HepG2 (cell line): ENCODE data around the gene EPG5. TPM values are rescaled to one million over a fixed set of nuclear protein-coding genes. Genes with fewer than 3 reads are reported as not detected.

Experiments used
- ATAC-seq: fragments of 200-7000 bp; cut with Tn5 transposase; 3 replicates; pipeline ENCODE4 v1.9.1; 2020; ENCODE audit warnings: mild to moderate bottlenecking, moderate library complexity
- BruUV-seq: library from RNA; stranded (reverse); fragments of 400-500 nt; replicated peaks from 2 replicates; lab custom pipeline; 2021; lab: Mats Ljungman, UMichigan
- CTCF ChIA-PET: fragments of 300-600 bp; formaldehyde crosslinking; extraction: SDS; loops from one replicate; lab custom pipeline; 2021; ENCODE audit warnings: low total read pairs, inconsistent platforms, low intra/inter-chr PET ratio; lab: Yijun Ruan, JAX
- POLR2A ChIA-PET: fragments of 350-600 bp; sonication (Branson Sonifier 250); formaldehyde crosslinking; loops from one replicate; lab custom pipeline; 2020; ENCODE audit warnings: antibody characterized with exemption, inconsistent platforms; lab: Yijun Ruan, JAX
- DNase-seq: peaks from one replicate; pipeline ENCODE4 v3.0.0-alpha.2; 2015; ENCODE audit warnings: low spot score
- FAIRE-seq: peaks from 3 replicates; lab custom pipeline; 2011; peaks lifted over from hg19 to GRCh38; lab: Jason Lieb, UNC
- H2AFZ ChIP-seq: one replicate; pipeline ENCODE4 v1.6.1; 2011; ENCODE audit warnings: low read length, inconsistent platforms
- H3K27ac ChIP-seq: fragments of 300-600 bp; 3 replicates; pipeline ENCODE4 v1.8.0; 2011; ENCODE audit warnings: mixed run types, mild to moderate bottlenecking, mixed read lengths, low read length, inconsistent platforms; ENCODE audit not compliant: insufficient read depth; ENCODE audit errors: extremely low read length
- H3K27me3 ChIP-seq, 2 experiments: fragments of 200-600 bp in 1 of 2; 2 replicates in 1 of 2; 3 replicates in 1 of 2; pipeline versions ENCODE4 v1.6.0 to v1.8.0; 2011; ENCODE audit warnings: low read length in 2 of 2, mild to moderate bottlenecking in 2 of 2, moderate library complexity in 2 of 2, inconsistent platforms in 1 of 2; ENCODE audit not compliant: insufficient read depth in 2 of 2, control insufficient read depth in 1 of 2
- H3K36me3 ChIP-seq, 2 experiments: fragments of 200-600 bp in 1 of 2; replicated peaks in 1 of 2; 2 replicates in 1 of 2; 3 replicates in 1 of 2; pipeline versions ENCODE4 v1.5.1 to v1.8.0; 2011; ENCODE audit warnings: low read length in 2 of 2, inconsistent platforms in 1 of 2; ENCODE audit not compliant: insufficient read depth in 2 of 2, control insufficient read depth in 1 of 2
- H3K4me1 ChIP-seq: 2 replicates; pipeline ENCODE4 v1.5.1; 2012; ENCODE audit warnings: low read length, inconsistent platforms; ENCODE audit not compliant: insufficient read depth
- H3K4me2 ChIP-seq: 2 replicates; pipeline ENCODE4 v1.6.0; 2011; ENCODE audit warnings: low read depth, low read length, inconsistent platforms
- H3K4me3 ChIP-seq, 3 experiments: fragments of 200-600 bp in 1 of 3; sonication (generic), shearing (Covaris generic) in 1 of 3; replicated peaks in 1 of 3; 2 replicates each; pipeline ENCODE4 v1.5.1; 2011 to 2016; ENCODE audit warnings: low read length in 3 of 3, inconsistent platforms in 2 of 3, low read depth in 2 of 3, mild to moderate bottlenecking in 2 of 3, control low read depth in 1 of 3, mixed read lengths in 1 of 3; ENCODE audit not compliant: insufficient read depth in 1 of 3
- H3K79me2 ChIP-seq: one replicate; pipeline ENCODE4 v1.6.1; 2011; ENCODE audit warnings: low read length, inconsistent platforms; ENCODE audit not compliant: insufficient read depth
- H3K9ac ChIP-seq: 2 replicates; pipeline ENCODE4 v1.6.0; 2011; ENCODE audit warnings: mild to moderate bottlenecking, low read depth, low read length, inconsistent platforms; ENCODE audit not compliant: insufficient read depth
- H3K9me3 ChIP-seq: 2 replicates; pipeline ENCODE4 v1.5.1; 2012; ENCODE audit warnings: mild to moderate bottlenecking, low read length
- H4K20me1 ChIP-seq: 2 replicates; pipeline ENCODE4 v1.6.0; 2011; ENCODE audit warnings: inconsistent platforms, mild to moderate bottlenecking, low read length, moderate library complexity; ENCODE audit not compliant: insufficient read depth
- ARID2 ChIP-seq: sonication (generic); formaldehyde crosslinking; IDR thresholded peaks from 2 replicates; pipeline ENCODE4 v1.8.1; 2022; ENCODE audit warnings: mild to moderate bottlenecking, missing genetic modification reagents, borderline replicate concordance
- ATF7 ChIP-seq, 2 experiments: fragments of 450-650 bp in 1 of 2; sonication (generic) in 1 of 2; formaldehyde crosslinking in 1 of 2; IDR thresholded peaks; 2 replicates each; pipeline versions ENCODE4 v1.4.0 to v1.6.1; 2016 to 2020; ENCODE audit warnings: antibody characterized with exemption in 1 of 2, mild to moderate bottlenecking in 1 of 2, missing genetic modification reagents in 1 of 2
- CREB1 ChIP-seq, 2 experiments: fragments of 450-650 bp in 1 of 2; IDR thresholded peaks; 2 replicates each; pipeline ENCODE4 v1.6.1; 2016 to 2017; ENCODE audit warnings: control low read depth in 1 of 2, mild to moderate bottlenecking in 1 of 2, missing compliant biosample characterization in 1 of 2, missing genetic modification characterization in 1 of 2
- HNRNPK ChIP-seq: fragments of 200-400 bp; formaldehyde crosslinking; IDR thresholded peaks from 2 replicates; pipeline ENCODE4 v1.6.1; 2018; ENCODE audit warnings: low read length, low read depth, moderate library complexity, mild to moderate bottlenecking; ENCODE audit not compliant: poor library complexity, severe bottlenecking
- KLF16 ChIP-seq, 2 experiments: sonication (generic) in 1 of 2; formaldehyde crosslinking in 1 of 2; IDR thresholded peaks; 2 replicates each; pipeline versions ENCODE4 v1.6.1 to v1.8.0; 2016 to 2023; ENCODE audit warnings: missing genetic modification reagents in 2 of 2, missing compliant biosample characterization in 1 of 2
- MXI1 ChIP-seq: IDR thresholded peaks from 3 replicates; pipeline ENCODE4 v1.6.1; 2012; ENCODE audit warnings: low read depth, low read length, inconsistent platforms, borderline replicate concordance
- STAT6 ChIP-seq: sonication (generic); formaldehyde crosslinking; IDR thresholded peaks from 2 replicates; pipeline ENCODE4 v1.4.0; 2020; ENCODE audit warnings: missing genetic modification reagents, mild to moderate bottlenecking, borderline replicate concordance
- THAP7 ChIP-seq: sonication (generic); formaldehyde crosslinking; IDR thresholded peaks from 2 replicates; pipeline ENCODE4 v1.8.1; 2023; ENCODE audit warnings: mild to moderate bottlenecking, missing genetic modification reagents
- ZNF124 ChIP-seq: sonication (generic); formaldehyde crosslinking; IDR thresholded peaks from 2 replicates; pipeline ENCODE4 v1.4.0; 2020; ENCODE audit warnings: missing genetic modification reagents
- ZNF644 ChIP-seq: IDR thresholded peaks from 2 replicates; pipeline ENCODE4 v1.6.1; 2016; ENCODE audit warnings: low read depth
- ZNF678 ChIP-seq: sonication (generic); formaldehyde crosslinking; IDR thresholded peaks from 2 replicates; pipeline ENCODE4 v1.4.0; 2020; ENCODE audit warnings: mild to moderate bottlenecking, missing genetic modification reagents
- ZSCAN22 ChIP-seq: sonication (generic); formaldehyde crosslinking; IDR thresholded peaks from 2 replicates; pipeline ENCODE4 v1.4.0; 2020; ENCODE audit warnings: mild to moderate bottlenecking, missing genetic modification reagents
- WGBS: methylation state at CpG from one replicate; pipeline ENCODE4 v1.1.6; 2017; ENCODE audit warnings: low lambda C conversion rate; 5-methylcytosine and 5-hydroxymethylcytosine counted together
- in situ Hi-C: cut with HindIII; loops from 2 replicates; pipeline ENCODE4 v1.10.0; 2017; ENCODE audit warnings: low pct_unique_long_range_greater_than_20kb; ENCODE audit not compliant: extremely low pct_ligation_motif_present
- intact Hi-C: fragments of 100-400 bp; cut with micrococcal nuclease; formaldehyde crosslinking; loops from one replicate; pipeline ENCODE4 v1.10.0; 2022; ENCODE audit not compliant: unreplicated experiment
- polyA plus RNA-seq, 8 experiments: library from polyadenylated mRNA; depleted of rRNA in 3 of 8; stranded (reverse) in 7 of 8; unstranded in 1 of 8; fragments of >200 nt; fragmentation: Illumina TruSeq in 4 of 8; extraction: Trizol in 4 of 8; gene quantifications; 2 replicates each; pipeline versions ENCODE4 v1.2.1 to v1.2.3, GENCODE V29; 2011 to 2016; ENCODE audit warnings: low read depth in 4 of 8, missing spikeins in 1 of 8, mixed read lengths in 1 of 8; ENCODE audit not compliant: insufficient read depth in 1 of 8
- total RNA-seq, 5 experiments: library from RNA; depleted of rRNA; stranded (reverse); fragments of >200 nt; fragmentation: Illumina TruSeq; extraction: Trizol; gene quantifications; 2 replicates each; pipeline ENCODE4 v1.2.3, GENCODE V29; 2016; ENCODE audit warnings: low read depth in 1 of 5

EPG5 gene
- total and polyA plus RNA-seq, 2 of the 13 experiments (the other 11 are each of a cell fraction or from before 2014, with no cell fraction given), result 6.7 to 9.3 TPM

GRCh38 chr18:45825258-45826044, 141.7 kb downstream of the EPG5 start, which contains the start of gene SIGLEC15:
Gene SIGLEC15, plus strand, starts transcription at chr18:45825675. Its CDS starts 54 bp downstream, at chr18:45825729.
- BruUV-seq, result no TSS peak
- H3K27ac ChIP-seq, result no peak within 1 kb of the TSS

DNA sequence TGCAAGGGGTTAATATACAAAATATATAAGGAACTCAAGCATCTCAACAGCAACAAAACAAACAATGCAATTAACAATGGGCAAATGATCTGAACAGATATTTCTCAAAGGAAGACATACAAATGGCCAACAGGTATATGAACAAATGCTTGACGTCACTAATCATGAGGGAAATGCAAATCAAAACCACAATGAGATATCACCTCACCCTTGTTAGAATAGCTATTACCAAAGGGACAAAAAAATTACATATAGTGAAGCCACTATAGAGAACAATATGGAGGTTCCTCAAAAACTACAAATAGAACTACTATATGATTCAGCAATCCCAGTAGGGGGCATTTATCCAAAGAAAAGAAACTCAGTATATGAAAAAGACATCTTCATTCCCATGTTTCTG, 145.4 kb downstream of the EPG5 start:
- no peaks in the 10 kb centered on the region for H3K4me1 ChIP-seq
- TF ChIP-seq ZNF678 (no peak), MXI1 (no peak), THAP7 (no peak), ZNF644 (no peak), ZSCAN22 (CRISPR knock-in tag) (no peak), CREB1 (IDR thresholded peaks at IDR 0.05) (peak; percentile 71), CREB1 (CRISPR knock-in tag; IDR thresholded peaks at IDR 0.05) (no peak), ARID2 (CRISPR knock-in tag) (no peak), KLF16 (CRISPR knock-in tag; IDR thresholded peaks at IDR 0.05) (no peak), STAT6 (CRISPR knock-in tag) (no peak), ATF7 (IDR thresholded peaks at IDR 0.05) (0 out of 2 replicates have a peak, but pooled peaks have one; percentile 5), ATF7 (CRISPR knock-in tag; IDR thresholded peaks at IDR 0.05) (no peak)
- H3K4me2 ChIP-seq, result no peak overlapping the region
- no peaks in the 10 kb centered on the region for H3K79me2 ChIP-seq
- in situ Hi-C loops, result no loop called here
- no peaks in the 10 kb centered on the region for H4K20me1 ChIP-seq
- H2AFZ ChIP-seq, result no peak overlapping the region
- no peaks in the 10 kb centered on the region for H3K36me3 ChIP-seq
- H3K9me3 ChIP-seq, result no peaks in the 10 kb centered on the region
- no peak overlapping the region for H3K9ac ChIP-seq
- ChIA-PET CTCF (no interaction called here), POLR2A (no interaction called here)
- H3K4me3 ChIP-seq, result no peak overlapping the region
- FAIRE-seq, result no peak
- DNase-seq, result no peak
- no peaks in the 10 kb centered on the region; a peak in 1 of 5 replicates for H3K27me3 ChIP-seq
- 0% methylated on average over 1 of the region's 1 CpG for WGBS
- intact Hi-C loops, result no loop called here
- no peak overlapping the region for H3K27ac ChIP-seq
- BruUV-seq, result no TSS peak
- ATAC-seq, result no peak

More at GRCh38 chr18:45825258-45826044, 141.7 kb downstream of the EPG5 start, which contains the start of gene SIGLEC15:
- WGBS, result 23% methylated on average over 5 of the region's 12 CpGs
- no peak within 1 kb of the TSS for H2AFZ ChIP-seq
- ChIA-PET POLR2A (no interaction called here), CTCF (no interaction called here)
- in situ Hi-C loops, result no loop called here
- H3K79me2 ChIP-seq, result no peaks in the 10 kb centered on the region
- H3K4me2 ChIP-seq, result no peak within 1 kb of the TSS
- intact Hi-C loops, result no loop called here
- H3K4me1 ChIP-seq, result no peaks in the 10 kb centered on the region
- TF ChIP-seq HNRNPK, result peak; percentile 64
- TF ChIP-seq ZNF124 (CRISPR knock-in tag), result no peak
- H3K27me3 ChIP-seq, result no peaks in the 10 kb centered on the region; a peak in 1 of 5 replicates
- H3K9ac ChIP-seq, result no peak within 1 kb of the TSS
- no peak within 1 kb of the TSS for H3K4me3 ChIP-seq
- no peak for ATAC-seq
- no peak for DNase-seq
- H3K9me3 ChIP-seq, result no peaks in the 10 kb centered on the region
- H3K36me3 ChIP-seq, result no peaks in the 10 kb centered on the region
- no peak for FAIRE-seq
- H4K20me1 ChIP-seq, result no peaks in the 10 kb centered on the region
